GM23338 (cell line): Measurements from ENCODE around the gene VIP. TPM values are rescaled to one million over a fixed set of nuclear protein-coding genes. Genes with fewer than 3 reads are reported as not detected.
A peak's percentile ranks its signal among the peaks of the same experiment; 100 is the strongest.

Experiments
- ATAC-seq: fragments of 200-7000 bp; cut with Tn5 transposase; 3 replicates; pipeline ENCODE4 v1.9.1; 2020
- DNase-seq: peaks from one replicate; pipeline ENCODE4 v3.0.0-alpha.2; 2015; ENCODE audit warnings: low spot score
- H2AFZ ChIP-seq: fragments of 200-600 bp; sonication (generic); 2 replicates; pipeline ENCODE4 v1.8.0; 2016; ENCODE audit warnings: antibody characterized with exemption, mild to moderate bottlenecking, moderate library complexity
- H3F3A ChIP-seq: fragments of 200-600 bp; sonication (generic); replicated peaks from 2 replicates; pipeline ENCODE4 v1.8.0; 2017; ENCODE audit warnings: antibody characterized with exemption, mixed run types, low read depth
- H3K27ac ChIP-seq: fragments of 200-600 bp; sonication (generic); 2 replicates; pipeline ENCODE4 v1.6.1; 2016; ENCODE audit warnings: low read depth
- H3K27me3 ChIP-seq: fragments of 200-600 bp; sonication (generic); 2 replicates; pipeline ENCODE4 v1.8.0; 2016; ENCODE audit warnings: mild to moderate bottlenecking, mixed run types, moderate library complexity; ENCODE audit not compliant: insufficient read depth
- H3K36me3 ChIP-seq: fragments of 200-600 bp; sonication (generic); 2 replicates; pipeline ENCODE4 v1.8.0; 2016; ENCODE audit warnings: mild to moderate bottlenecking; ENCODE audit not compliant: insufficient read depth
- H3K4me1 ChIP-seq: fragments of 200-600 bp; sonication (generic); 2 replicates; pipeline ENCODE4 v1.8.0; 2016; ENCODE audit warnings: mild to moderate bottlenecking, moderate library complexity; ENCODE audit not compliant: insufficient read depth
- H3K4me2 ChIP-seq: fragments of 200-600 bp; sonication (generic); 2 replicates; pipeline ENCODE4 v1.7.1; 2017; ENCODE audit warnings: mixed run types
- H3K4me3 ChIP-seq: fragments of 200-600 bp; sonication (generic); 2 replicates; pipeline ENCODE4 v1.6.1; 2016; ENCODE audit warnings: mixed run types
- H3K79me2 ChIP-seq: fragments of 200-600 bp; sonication (generic); replicated peaks from 2 replicates; pipeline ENCODE4 v1.8.0; 2017; ENCODE audit warnings: mild to moderate bottlenecking; ENCODE audit not compliant: insufficient read depth
- H3K9me2 ChIP-seq: fragments of 200-600 bp; sonication (generic); 2 replicates; pipeline ENCODE4 v1.8.0; 2017; ENCODE audit not compliant: insufficient read depth
- H4K20me1 ChIP-seq: fragments of 200-600 bp; sonication (generic); replicated peaks from 2 replicates; pipeline ENCODE4 v1.8.0; 2017; ENCODE audit warnings: mild to moderate bottlenecking; ENCODE audit not compliant: insufficient read depth
- H3K27ac Mint-ChIP-seq: 2 replicates; pipeline ENCODE4 v1.8.0; 2020; ENCODE audit warnings: inconsistent platforms, mild to moderate bottlenecking, moderate library complexity, mixed read lengths
- H3K27me3 Mint-ChIP-seq: 3 replicates; pipeline ENCODE4 v1.8.0; 2022; ENCODE audit warnings: low read depth, mild to moderate bottlenecking, moderate library complexity, mixed read lengths, inconsistent platforms; ENCODE audit not compliant: insufficient read depth, poor library complexity
- H3K36me3 Mint-ChIP-seq: 3 replicates; pipeline ENCODE4 v1.8.0; 2021; ENCODE audit warnings: low read depth, mild to moderate bottlenecking, inconsistent platforms, moderate library complexity, mixed read lengths
- H3K4me1 Mint-ChIP-seq: 3 replicates; pipeline ENCODE4 v1.8.0; 2020; ENCODE audit warnings: mild to moderate bottlenecking, inconsistent platforms, mixed read lengths
- H3K4me3 Mint-ChIP-seq: 3 replicates; pipeline ENCODE4 v1.8.0; 2021; ENCODE audit warnings: moderate library complexity, mild to moderate bottlenecking, inconsistent platforms, mixed read lengths
- H3K9me3 Mint-ChIP-seq: 3 replicates; pipeline ENCODE4 v1.8.0; 2020; ENCODE audit warnings: moderate library complexity, mild to moderate bottlenecking, inconsistent platforms, mixed read lengths
- ETS1 ChIP-seq: IDR thresholded peaks from 2 replicates; pipeline ENCODE4 v1.6.1; 2016; ENCODE audit warnings: antibody characterized with exemption
- POLR2AphosphoS5 ChIP-seq: IDR thresholded peaks from 2 replicates; pipeline ENCODE4 v1.6.1; 2016; ENCODE audit warnings: antibody characterized with exemption, low read depth
- REST ChIP-seq: IDR thresholded peaks from one replicate; pipeline ENCODE4 v1.6.1; 2018; ENCODE audit warnings: antibody characterized with exemption; ENCODE audit not compliant: unreplicated experiment
- ZNF462 ChIP-seq: fragments of 250-450 bp; sonication (Bioruptor Pico); IDR thresholded peaks from 2 replicates; pipeline ENCODE4 v1.5.0; 2020; ENCODE audit warnings: mild to moderate bottlenecking, moderate library complexity
- polyA plus RNA-seq: library from polyadenylated mRNA; unstranded; fragments of >200 nt; fragmentation: Nextera tagmentation; extraction: Ambion mirVana; gene quantifications from 2 replicates; pipeline ENCODE4 v1.2.1, GENCODE V29; 2016
- total RNA-seq: library from RNA; depleted of rRNA; stranded (reverse); fragments of >200 nt; shearing (Covaris generic); gene quantifications from 2 replicates; pipeline ENCODE4 v1.2.3, GENCODE V29; 2014

The VIP gene
- total and polyA plus RNA-seq, 2 experiments from 2014 or later: not detected

GRCh38 chr6:152721956-152722355 is 28.6 kb upstream of the VIP start (continued):
- TF ChIP-seq ZNF462 (no peak), REST (no peak)

GRCh38 chr6:152723398-152723797 is 27.2 kb upstream of the VIP start:
- peak overlapping the region; percentile 23; the same call in 1 of the 2 replicates for H2AFZ ChIP-seq
- no peaks in the 10 kb centered on the region for H3K4me1 ChIP-seq
- Mint-ChIP-seq H3K9me3 (no peaks in the 10 kb centered on the region), H3K36me3 (no peaks in the 10 kb centered on the region), H3K4me1 (peaks cover 4% of the 10 kb centered on the region; the same call in 2 of the 3 replicates), H3K4me3 (no peak overlapping the region), H3K27ac (no peak overlapping the region), H3K27me3 (no peaks in the 10 kb centered on the region)
- no peaks in the 10 kb centered on the region for H3K36me3 ChIP-seq
- H3K79me2 ChIP-seq: no peaks in the 10 kb centered on the region
- no peaks in the 10 kb centered on the region for H4K20me1 ChIP-seq
- DNase-seq (no peak), ATAC-seq (no peak)
- H3K4me3 ChIP-seq: no peak overlapping the region
- no peak overlapping the region for H3K4me2 ChIP-seq
- no peak overlapping the region for H3K27ac ChIP-seq
- H3K27me3 ChIP-seq: no peaks in the 10 kb centered on the region
- 0 out of 2 replicates have a peak, but pooled peaks cover 3% of the 10 kb centered on the region for H3K9me2 ChIP-seq
- no peaks in the 10 kb centered on the region for H3F3A ChIP-seq
- TF ChIP-seq ETS1 (no peak), ZNF462 (no peak), POLR2AphosphoS5 (no peak)
